ENCODE measurements around the gene SLC13A3. TPM values are rescaled to one million over a fixed set of nuclear protein-coding genes. Genes with fewer than 3 reads are reported as not detected.

The SLC13A3 gene
- total RNA-seq, 1 donor from 2014 or later: 0.30 TPM

- intact Hi-C loops (cut with DNase I): no loop called here
- ATAC-seq (no peak), DNase-seq (ENCODE audit: missing footprints) (no peak)
Measured at GRCh38 chr20:46665602-46666001, 14.3 kb upstream of the SLC13A3 start.

- intact Hi-C loops (cut with DNase I): no loop called here
- no peak for ATAC-seq
- no peak for DNase-seq (ENCODE audit: missing footprints)
Measured at GRCh38 chr20:46663531-46663930, 12.3 kb upstream of the SLC13A3 start.

- DNase-seq (ENCODE audit: missing footprints): no peak
- ATAC-seq: no peak
- intact Hi-C loops (cut with DNase I): no loop called here
Measured at GRCh38 chr20:46661659-46662058, 10.4 kb upstream of the SLC13A3 start.

- no peak for ATAC-seq
- no peak for DNase-seq (ENCODE audit: missing footprints)
- intact Hi-C loops (cut with DNase I): no loop called here
Measured at GRCh38 chr20:46660487-46660886, 9.2 kb upstream of the SLC13A3 start.

- DNase-seq (ENCODE audit: missing footprints) (no peak), ATAC-seq (no peak)
- intact Hi-C loops (cut with DNase I): no loop called here
Measured at GRCh38 chr20:46657618-46658017, 6.4 kb upstream of the SLC13A3 start.

GRCh38 chr20:46657137-46657536 lies 5.9 kb upstream of the SLC13A3 start:
- DNase-seq (ENCODE audit: missing footprints) (no peak), ATAC-seq (no peak)
- intact Hi-C loops (cut with DNase I): no loop called here

GRCh38 chr20:46652699-46653098 lies 1.4 kb upstream of the SLC13A3 start:
- ATAC-seq: no peak

GRCh38 chr20:46650575-46651090 lies 626 bp downstream of the SLC13A3 start:
- intact Hi-C loops (cut with DNase I): no loop called here
- no peak for ATAC-seq
- DNase-seq (ENCODE audit: missing footprints): no peak

More at GRCh38 chr20:46652699-46653098, 1.4 kb upstream of the SLC13A3 start:
- intact Hi-C loops (cut with DNase I): no loop called here
- DNase-seq (ENCODE audit: missing footprints): no peak

- intact Hi-C loops (cut with DNase I): no loop called here
- no peak for ATAC-seq
- no peak for DNase-seq (ENCODE audit: missing footprints)
Measured at GRCh38 chr20:46649965-46650542, 1.2 kb downstream of the SLC13A3 start.

GRCh38 chr20:46649650-46649949 lies 1.7 kb downstream of the SLC13A3 start:
- intact Hi-C loops (cut with DNase I): no loop called here
- no peak for ATAC-seq
- DNase-seq (ENCODE audit: missing footprints): no peak

GRCh38 chr20:46648903-46649649 lies 2.2 kb downstream of the SLC13A3 start:
- intact Hi-C loops (cut with DNase I): no loop called here
- ATAC-seq: no peak
- DNase-seq (ENCODE audit: missing footprints): no peak

- no peak for ATAC-seq
- DNase-seq (ENCODE audit: missing footprints): no peak
- intact Hi-C loops (cut with DNase I): no loop called here
Measured at GRCh38 chr20:46647469-46647868, 3.8 kb downstream of the SLC13A3 start.

GRCh38 chr20:46646659-46647380 lies 4.4 kb downstream of the SLC13A3 start:
- intact Hi-C loops (cut with DNase I): no loop called here
- no peak for ATAC-seq
- DNase-seq (ENCODE audit: missing footprints): no peak

GRCh38 chr20:46646122-46646521 lies 5.1 kb downstream of the SLC13A3 start:
- no peak for ATAC-seq
- intact Hi-C loops (cut with DNase I): no loop called here
- DNase-seq (ENCODE audit: missing footprints): no peak

- ATAC-seq (no peak), DNase-seq (ENCODE audit: missing footprints) (no peak)
- intact Hi-C loops (cut with DNase I): no loop called here
Measured at GRCh38 chr20:46644733-46645132, 6.5 kb downstream of the SLC13A3 start.

GRCh38 chr20:46644160-46644559 lies 7.1 kb downstream of the SLC13A3 start:
- no peak for DNase-seq (ENCODE audit: missing footprints)
- ATAC-seq: no peak
- intact Hi-C loops (cut with DNase I): no loop called here

GRCh38 chr20:46642969-46643343 lies 8.3 kb downstream of the SLC13A3 start:
- ATAC-seq: no peak
- intact Hi-C loops (cut with DNase I): no loop called here
- no peak for DNase-seq (ENCODE audit: missing footprints)

- intact Hi-C loops (cut with DNase I): no loop called here
- no peak for DNase-seq (ENCODE audit: missing footprints)
- no peak for ATAC-seq
Measured at GRCh38 chr20:46642265-46642968, 8.8 kb downstream of the SLC13A3 start.

- intact Hi-C loops (cut with DNase I): no loop called here
- no peak for ATAC-seq
- no peak for DNase-seq (ENCODE audit: missing footprints)
Measured at GRCh38 chr20:46641424-46641823, 9.8 kb downstream of the SLC13A3 start.
